NCI-H2227 treated with DMSO at 0.1 percent for 48 hours (cell line): ENCODE measurements around the gene CFB.
"Not testable (repeated sequence)": the region's sequence is repeated elsewhere in the genome, so short reads cannot be mapped to it uniquely, and the experiment has no call there.

Source experiments
- DNase-seq: peaks from one replicate; lab custom pipeline; 2025; lab: John Stamatoyannopoulos, UW

CFB gene

DNA sequence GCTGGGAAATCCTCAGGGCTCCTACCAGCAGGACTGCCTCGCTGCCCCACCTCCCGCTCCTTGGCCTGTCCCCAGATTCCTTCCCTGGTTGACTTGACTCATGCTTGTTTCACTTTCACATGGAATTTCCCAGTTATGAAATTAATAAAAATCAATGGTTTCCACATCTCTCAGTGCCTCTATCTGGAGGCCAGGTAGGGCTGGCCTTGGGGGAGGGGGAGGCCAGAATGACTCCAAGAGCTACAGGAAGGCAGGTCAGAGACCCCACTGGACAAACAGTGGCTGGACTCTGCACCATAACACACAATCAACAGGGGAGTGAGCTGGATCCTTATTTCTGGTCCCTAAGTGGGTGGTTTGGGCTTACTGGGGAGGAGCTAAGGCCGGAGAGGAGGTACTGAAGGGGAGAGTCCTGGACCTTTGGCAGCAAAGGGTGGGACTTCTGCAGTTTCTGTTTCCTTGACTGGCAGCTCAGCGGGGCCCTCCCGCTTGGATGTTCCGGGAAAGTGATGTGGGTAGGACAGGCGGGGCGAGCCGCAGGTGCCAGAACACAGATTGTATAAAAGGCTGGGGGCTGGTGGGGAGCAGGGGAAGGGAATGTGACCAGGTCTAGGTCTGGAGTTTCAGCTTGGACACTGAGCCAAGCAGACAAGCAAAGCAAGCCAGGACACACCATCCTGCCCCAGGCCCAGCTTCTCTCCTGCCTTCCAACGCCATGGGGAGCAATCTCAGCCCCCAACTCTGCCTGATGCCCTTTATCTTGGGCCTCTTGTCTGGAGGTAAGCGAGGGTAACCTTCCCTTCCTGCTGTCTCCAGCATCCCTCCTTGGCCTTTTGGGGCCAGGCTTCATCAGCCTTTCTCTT is at the start of gene CFB:
CFB (plus strand) TSS at position 589 of the 863 bp plus-strand sequence; CDS start at position 716, 127 bp downstream.
- no peak for DNase-seq

GRCh38 chr6:31896493-31896855 is 49.4 kb upstream of the CFB start:
- no peak for DNase-seq

GRCh38 chr6:31896856-31897611 is 48.9 kb upstream of the CFB start:
- DNase-seq = no peak

GRCh38 chr6:31897612-31898382 is 48.1 kb upstream of the CFB start, which contains the start of gene EHMT2:
EHMT2 (minus strand) TSS chr6:31897698; CDS start chr6:31897677, 21 bp downstream.
- peak; percentile 72 for DNase-seq

GRCh38 chr6:31898383-31899011 is 47.4 kb upstream of the CFB start:
- peak; percentile 53 for DNase-seq

DNA sequence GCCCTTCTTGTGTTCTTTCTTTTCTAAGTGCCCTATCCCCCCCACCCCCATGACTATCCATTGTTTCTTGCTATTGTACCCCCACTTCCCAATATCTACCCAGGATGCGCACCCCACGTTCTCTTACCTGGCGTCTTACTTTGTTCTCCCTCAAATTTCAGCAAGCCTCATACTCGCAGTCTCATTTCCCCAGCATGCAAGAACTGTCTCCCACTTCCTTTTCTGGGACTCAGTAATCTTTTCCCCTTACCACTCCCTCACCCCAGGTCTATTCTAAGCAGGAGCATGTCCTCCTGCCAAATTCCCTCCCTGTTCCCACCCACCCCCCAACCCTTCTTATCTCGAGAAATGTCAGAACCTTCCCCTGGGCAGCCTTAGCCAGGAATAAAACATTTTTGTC is 46.7 kb upstream of the CFB start:
- no peak for DNase-seq

- no peak for DNase-seq
These were observed 45.8 kb upstream of the CFB start for GRCh38 chr6:31899882-31900722.

- no peak for DNase-seq
These were observed 44.9 kb upstream of the CFB start for GRCh38 chr6:31900917-31901414.

DNA sequence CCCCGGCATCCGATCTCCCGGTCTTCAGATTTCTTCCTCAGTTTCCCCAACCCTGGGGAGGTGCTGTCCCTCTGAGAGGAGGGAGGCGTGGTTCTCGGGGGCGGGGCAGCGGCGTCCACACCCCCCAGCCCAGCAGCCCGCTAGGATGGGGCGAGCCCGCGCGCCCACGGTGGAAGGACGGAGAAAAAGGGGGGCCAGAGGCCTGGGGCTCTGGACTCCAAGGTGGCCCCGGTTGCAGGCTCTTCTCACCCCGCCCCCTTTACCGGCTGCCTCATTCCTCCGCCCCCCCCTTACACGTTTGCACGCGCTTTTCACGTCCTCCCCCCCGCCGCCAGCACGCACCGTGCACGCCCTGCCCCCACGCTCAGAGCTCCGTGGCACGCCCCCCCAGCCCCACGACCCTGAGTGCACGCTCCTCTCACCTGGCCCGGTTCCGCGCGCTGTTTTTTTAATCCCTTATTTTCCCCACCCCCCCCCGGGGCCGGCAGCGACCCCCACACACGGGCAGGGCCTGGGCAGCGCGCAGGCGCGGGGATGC is 44.4 kb upstream of the CFB start:
- peak; percentile 29 for DNase-seq

GRCh38 chr6:31901953-31902643 is 43.8 kb upstream of the CFB start, which contains the start of gene ZBTB12:
ZBTB12 (minus strand) TSS chr6:31902086; CDS start chr6:31901305, 781 bp downstream.
- peak; percentile 98 for DNase-seq

DNA sequence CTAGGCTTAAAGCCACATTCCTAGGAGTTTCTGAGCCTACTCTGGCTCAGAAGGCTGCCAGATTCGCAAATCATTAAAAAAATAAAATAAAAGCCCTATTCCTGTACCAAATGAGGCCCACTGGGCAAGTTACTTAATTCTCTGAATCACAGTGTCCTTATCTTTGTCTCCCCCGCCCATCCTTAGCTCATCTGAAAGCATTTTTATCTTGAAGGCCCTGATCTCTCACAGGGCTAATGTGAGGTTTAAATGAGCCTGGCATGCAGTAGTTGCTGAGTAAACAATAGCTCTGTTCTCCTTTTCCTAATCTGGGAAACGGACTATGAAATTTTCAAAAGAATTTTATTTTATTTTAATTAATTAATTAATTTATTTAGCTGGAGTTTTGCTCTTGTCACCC is 41.9 kb upstream of the CFB start:
- no peak for DNase-seq

DNA sequence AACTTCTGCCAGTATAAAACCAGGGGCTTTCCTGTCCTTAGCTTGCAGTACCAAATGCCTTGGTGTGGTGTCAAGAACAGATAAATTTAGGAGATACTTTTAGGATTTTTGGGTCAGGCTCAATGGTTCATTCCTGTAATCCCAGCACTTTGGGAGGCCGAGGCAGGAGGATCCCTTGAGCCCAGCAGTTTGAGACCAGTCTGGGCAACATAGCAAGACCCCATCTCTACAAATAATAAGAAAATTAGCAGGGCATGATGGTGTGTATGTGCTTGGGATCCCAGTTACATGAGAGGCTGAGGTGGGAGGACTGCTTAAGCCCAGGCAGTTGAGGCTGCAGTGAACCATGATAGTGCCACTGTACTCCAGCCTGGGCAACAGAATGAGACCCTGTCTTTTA is 40.9 kb upstream of the CFB start:
- DNase-seq = no peak

DNA sequence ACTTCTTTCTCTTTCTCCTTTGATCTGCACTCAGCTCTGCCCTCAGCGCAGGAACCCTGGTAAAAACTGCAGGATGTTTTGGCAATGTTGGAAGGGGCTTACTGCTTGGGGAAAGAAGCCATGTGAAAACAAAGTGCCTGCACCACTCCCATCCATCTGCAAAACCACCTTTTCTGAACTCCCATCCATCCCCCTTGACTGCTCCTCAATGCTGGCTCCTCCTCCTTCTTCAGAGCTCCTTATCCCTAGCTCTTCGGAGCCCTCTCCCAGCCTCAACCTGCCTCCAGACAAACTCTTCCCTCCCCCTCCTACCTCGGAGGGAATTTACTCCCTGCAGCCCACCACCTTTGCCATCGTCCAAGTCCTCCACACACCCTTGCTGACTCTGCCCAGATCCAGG is 39.8 kb upstream of the CFB start:
- DNase-seq = no peak

- not testable (repeated sequence) for DNase-seq
These were observed 39.2 kb upstream of the CFB start for GRCh38 chr6:31906727-31907126.

GRCh38 chr6:31907158-31907813 is 38.6 kb upstream of the CFB start:
- DNase-seq = peak; percentile 24

DNA sequence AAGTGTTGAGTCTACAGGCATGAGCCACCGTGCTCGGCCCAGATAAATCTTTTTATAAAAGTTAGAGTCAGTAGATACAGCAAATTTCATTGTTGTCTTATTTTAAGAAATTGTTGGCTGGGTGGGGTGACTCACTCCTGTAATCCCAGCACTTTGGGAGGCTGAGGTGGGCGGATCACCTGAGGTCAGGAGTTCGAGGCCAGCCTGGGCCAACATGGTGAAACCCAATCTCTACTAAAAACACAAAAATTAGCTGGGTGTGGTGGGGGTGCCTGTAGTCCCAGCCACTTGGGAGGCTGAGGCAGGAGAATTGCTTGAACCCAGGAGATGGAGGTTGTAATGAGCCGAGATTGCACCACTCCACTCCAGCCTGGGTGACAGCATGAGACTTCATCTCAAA is 37.6 kb upstream of the CFB start:
- DNase-seq = not testable (repeated sequence)

GRCh38 chr6:31908791-31909190 is 37.1 kb upstream of the CFB start:
- DNase-seq = no peak

DNA sequence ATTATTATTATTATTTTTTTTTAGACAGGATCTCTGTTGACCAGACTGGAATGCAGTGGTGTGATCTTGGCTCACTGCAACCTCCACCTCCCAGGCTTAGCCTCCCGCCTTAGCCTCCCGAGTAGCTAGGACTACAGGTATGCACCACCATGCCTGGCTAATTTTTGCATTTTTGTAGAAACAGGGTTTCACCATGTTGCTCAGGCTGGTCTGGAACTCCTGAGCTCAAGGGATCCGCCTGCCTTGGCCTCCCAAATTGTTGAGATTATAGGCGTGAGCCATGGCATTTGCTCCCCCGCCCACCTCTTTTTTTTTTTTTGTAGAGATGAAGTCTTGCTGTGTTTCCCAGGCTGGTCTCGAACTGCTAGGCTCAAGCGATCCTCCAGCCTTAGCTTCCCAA is 36.6 kb upstream of the CFB start:
- not testable (repeated sequence) for DNase-seq
